Calu3 (cell line): Measurements from ENCODE around the gene KCNQ5. TPM values are rescaled to one million over a fixed set of nuclear protein-coding genes. Genes with fewer than 3 reads are reported as not detected.
"Not testable (repeated sequence)": the region's sequence is repeated elsewhere in the genome, so short reads cannot be mapped to it uniquely, and the experiment has no call there.

Experiments used
- BruUV-seq: library from RNA; stranded (reverse); fragments of 400-500 nt; replicated peaks from 2 replicates; lab custom pipeline; 2021; lab: Mats Ljungman, UMichigan
- CTCF ChIA-PET: fragments of 300-600 bp; sonication (Branson Sonifier 250); formaldehyde crosslinking; loops from one replicate; lab custom pipeline; 2022; ENCODE audit warnings: antibody characterized with exemption; lab: Charles Lee
- DNase-seq: peaks from one replicate; pipeline ENCODE4 v3.0.0; 2022
- H3K27ac Mint-ChIP-seq: one replicate; pipeline ENCODE4 v1.8.0; 2022; ENCODE audit warnings: mixed read lengths; ENCODE audit not compliant: unreplicated experiment
- H3K27me3 Mint-ChIP-seq: one replicate; pipeline ENCODE4 v1.8.0; 2022; ENCODE audit warnings: mixed read lengths; ENCODE audit not compliant: unreplicated experiment
- H3K36me3 Mint-ChIP-seq: one replicate; pipeline ENCODE4 v1.8.0; 2022; ENCODE audit warnings: mild to moderate bottlenecking, moderate library complexity, mixed read lengths; ENCODE audit not compliant: insufficient read depth, unreplicated experiment
- H3K4me1 Mint-ChIP-seq: one replicate; pipeline ENCODE4 v1.8.0; 2022; ENCODE audit warnings: mild to moderate bottlenecking, low read depth, mixed read lengths; ENCODE audit not compliant: unreplicated experiment
- H3K4me3 Mint-ChIP-seq: one replicate; pipeline ENCODE4 v1.8.0; 2022; ENCODE audit warnings: mild to moderate bottlenecking, low read depth, moderate library complexity, mixed read lengths; ENCODE audit not compliant: unreplicated experiment
- H3K9me3 Mint-ChIP-seq: one replicate; pipeline ENCODE4 v1.8.0; 2022; ENCODE audit warnings: low read depth, mixed read lengths; ENCODE audit not compliant: unreplicated experiment
- intact Hi-C: fragments of 100-400 bp; cut with micrococcal nuclease; formaldehyde crosslinking; loops from one replicate; pipeline ENCODE4 v1.10.0; 2022; ENCODE audit not compliant: unreplicated experiment
- total RNA-seq: library from RNA; stranded (reverse); gene quantifications from 2 replicates; pipeline ENCODE4 v1.2.3, GENCODE V29; 2022
- TF ChIP-seq, protein P1 (sequence below): fragments of 200-600 bp; IDR thresholded peaks from one replicate; pipeline ENCODE4 v1.8.0; 2022; ENCODE audit warnings: antibody characterized with exemption; ENCODE audit not compliant: unreplicated experiment

KCNQ5 gene
- total RNA-seq, 1 experiment from 2014 or later, result not detected

DNA sequence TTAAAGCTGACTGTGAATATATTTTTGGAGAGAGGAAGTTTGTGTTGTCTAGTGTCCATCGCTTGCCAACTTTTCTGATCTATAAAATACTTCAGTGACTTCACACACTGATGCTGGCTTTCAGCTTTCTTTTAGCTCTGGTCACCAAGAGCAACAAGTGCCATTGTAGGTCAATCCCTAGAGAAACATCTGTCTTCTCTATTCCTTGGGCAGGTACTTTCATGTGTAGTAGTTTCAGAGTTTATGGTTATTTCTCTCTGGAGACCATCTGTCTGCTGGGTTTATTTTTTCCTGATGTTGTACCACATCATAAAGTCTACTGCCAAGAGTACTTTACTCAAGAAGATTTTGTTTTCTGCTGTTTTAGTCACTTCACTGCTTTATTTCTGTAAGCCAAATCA is 353.5 kb downstream of the KCNQ5 start:
- no peaks in the 10 kb centered on the region for H3K9me3 Mint-ChIP-seq
- H3K27ac Mint-ChIP-seq, result no peak overlapping the region
- no peak overlapping the region for H3K4me3 Mint-ChIP-seq
- H3K4me1 Mint-ChIP-seq, result no peaks in the 10 kb centered on the region
- H3K36me3 Mint-ChIP-seq, result no peaks in the 10 kb centered on the region
- intact Hi-C loops, result no loop called here
- H3K27me3 Mint-ChIP-seq, result no peaks in the 10 kb centered on the region
- BruUV-seq, result no TSS peak
- DNase-seq, result no peak
- TF ChIP-seq, protein P1, sequence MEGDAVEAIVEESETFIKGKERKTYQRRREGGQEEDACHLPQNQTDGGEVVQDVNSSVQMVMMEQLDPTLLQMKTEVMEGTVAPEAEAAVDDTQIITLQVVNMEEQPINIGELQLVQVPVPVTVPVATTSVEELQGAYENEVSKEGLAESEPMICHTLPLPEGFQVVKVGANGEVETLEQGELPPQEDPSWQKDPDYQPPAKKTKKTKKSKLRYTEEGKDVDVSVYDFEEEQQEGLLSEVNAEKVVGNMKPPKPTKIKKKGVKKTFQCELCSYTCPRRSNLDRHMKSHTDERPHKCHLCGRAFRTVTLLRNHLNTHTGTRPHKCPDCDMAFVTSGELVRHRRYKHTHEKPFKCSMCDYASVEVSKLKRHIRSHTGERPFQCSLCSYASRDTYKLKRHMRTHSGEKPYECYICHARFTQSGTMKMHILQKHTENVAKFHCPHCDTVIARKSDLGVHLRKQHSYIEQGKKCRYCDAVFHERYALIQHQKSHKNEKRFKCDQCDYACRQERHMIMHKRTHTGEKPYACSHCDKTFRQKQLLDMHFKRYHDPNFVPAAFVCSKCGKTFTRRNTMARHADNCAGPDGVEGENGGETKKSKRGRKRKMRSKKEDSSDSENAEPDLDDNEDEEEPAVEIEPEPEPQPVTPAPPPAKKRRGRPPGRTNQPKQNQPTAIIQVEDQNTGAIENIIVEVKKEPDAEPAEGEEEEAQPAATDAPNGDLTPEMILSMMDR, result no peak
- CTCF ChIA-PET, result no interaction called here

DNA sequence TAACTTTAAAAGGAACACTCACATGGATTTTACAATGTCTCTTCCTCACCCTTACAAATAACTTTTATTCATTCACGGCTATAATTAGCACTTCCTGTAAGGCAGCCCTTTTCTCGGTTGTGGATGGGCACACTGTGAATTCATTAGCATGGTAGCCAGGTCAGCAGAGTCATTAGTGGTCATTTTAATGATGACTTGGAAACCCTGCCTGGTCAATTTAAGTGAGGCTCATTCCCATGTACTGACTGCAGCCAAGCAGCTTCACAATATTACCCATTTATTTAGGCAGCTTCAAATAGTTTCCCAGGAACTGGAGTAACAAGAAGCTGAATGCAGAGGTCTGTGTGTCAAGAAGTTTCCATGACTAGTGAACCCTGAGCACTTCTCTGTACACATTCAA is 354.6 kb downstream of the KCNQ5 start:
- no peak for DNase-seq
- H3K4me3 Mint-ChIP-seq, result no peak overlapping the region
- TF ChIP-seq, protein P1, result no peak
- no peaks in the 10 kb centered on the region for H3K27me3 Mint-ChIP-seq
- intact Hi-C loops, result no loop called here
- no peaks in the 10 kb centered on the region for H3K36me3 Mint-ChIP-seq
- no peak overlapping the region for H3K27ac Mint-ChIP-seq
- CTCF ChIA-PET, result no interaction called here
- no TSS peak for BruUV-seq
- H3K9me3 Mint-ChIP-seq, result no peaks in the 10 kb centered on the region
- no peaks in the 10 kb centered on the region for H3K4me1 Mint-ChIP-seq

DNA sequence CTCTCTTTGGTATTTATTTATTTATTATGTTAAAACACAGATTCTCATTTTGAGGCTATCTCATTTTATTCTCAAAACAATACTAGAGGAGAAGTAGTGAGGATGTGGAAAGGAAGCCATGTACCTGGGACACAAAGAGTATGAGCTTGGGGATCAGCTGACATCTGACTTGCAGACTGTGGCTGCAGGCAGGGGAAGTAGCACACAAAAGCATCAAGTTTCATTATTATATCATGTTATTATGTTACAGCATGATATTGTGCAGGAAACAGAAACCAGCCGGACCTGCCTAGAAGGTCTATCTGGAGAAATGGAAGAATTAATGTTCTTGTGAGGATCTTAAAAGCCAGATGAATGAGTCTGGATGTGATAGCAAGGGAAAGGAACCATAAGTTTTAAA is 355.2 kb downstream of the KCNQ5 start:
- Mint-ChIP-seq H3K36me3 (no peaks in the 10 kb centered on the region), H3K4me3 (no peak overlapping the region), H3K4me1 (no peaks in the 10 kb centered on the region), H3K27me3 (no peaks in the 10 kb centered on the region), H3K9me3 (no peaks in the 10 kb centered on the region), H3K27ac (no peak overlapping the region)
- no TSS peak for BruUV-seq
- intact Hi-C loops, result no loop called here
- DNase-seq, result no peak
- TF ChIP-seq, protein P1, result no peak
- CTCF ChIA-PET, result no interaction called here

DNA sequence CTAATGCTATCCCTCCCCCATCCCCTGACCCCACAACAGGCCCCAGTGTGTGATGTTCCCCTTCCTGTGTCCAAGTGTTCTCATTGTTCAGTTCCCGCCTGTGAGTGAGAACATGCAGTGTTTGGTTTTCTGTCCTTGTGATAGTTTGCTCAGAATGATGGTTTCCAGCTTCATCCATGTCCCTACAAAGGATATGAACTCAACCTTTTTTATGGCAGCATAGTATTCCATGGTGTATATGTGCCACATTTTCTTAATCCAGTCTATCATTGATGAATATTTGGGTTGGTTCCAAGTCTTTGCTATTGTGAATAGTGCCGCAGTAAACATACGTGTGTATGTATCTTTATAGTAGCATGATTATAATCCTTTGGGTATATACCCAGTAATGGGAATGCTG is 356.9 kb downstream of the KCNQ5 start:
- CTCF ChIA-PET, H3K4me3 Mint-ChIP-seq, H3K36me3 Mint-ChIP-seq, H3K27me3 Mint-ChIP-seq, H3K4me1 Mint-ChIP-seq, H3K27ac Mint-ChIP-seq, intact Hi-C loops, BruUV-seq, H3K9me3 Mint-ChIP-seq, DNase-seq: not testable (repeated sequence)

DNA sequence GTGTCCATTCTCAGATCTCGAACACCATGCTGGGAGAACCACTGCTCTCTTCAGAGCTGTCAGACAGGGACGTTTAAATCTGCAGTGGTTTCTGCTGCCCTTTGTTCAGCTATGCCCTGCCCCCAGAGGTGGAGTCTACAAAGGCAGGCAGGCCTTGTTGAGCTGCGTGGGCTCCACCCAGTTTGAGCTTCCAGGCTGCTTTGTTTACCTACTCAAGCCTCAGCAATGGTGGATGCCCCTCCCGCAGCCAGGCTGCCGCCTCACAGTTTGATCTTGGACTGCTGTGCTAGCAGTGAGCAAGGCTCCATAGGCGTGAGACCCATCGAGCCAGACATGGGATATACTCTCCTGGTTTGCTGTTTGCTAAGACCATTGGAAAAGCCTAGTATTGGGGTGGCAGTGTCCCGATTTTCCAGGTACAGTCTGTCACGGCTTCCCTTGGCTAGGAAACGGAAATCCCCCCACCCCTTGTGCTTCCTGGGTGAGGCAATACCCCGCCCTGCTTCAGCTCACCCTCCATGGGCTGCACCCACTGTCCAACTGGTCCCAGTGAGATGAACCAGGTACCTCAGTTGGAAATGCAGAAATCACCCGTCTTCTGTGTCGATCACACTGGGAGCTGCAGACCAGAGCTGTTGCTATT is 362.4 kb downstream of the KCNQ5 start:
- BruUV-seq, H3K4me1 Mint-ChIP-seq, H3K36me3 Mint-ChIP-seq, intact Hi-C loops, H3K4me3 Mint-ChIP-seq, CTCF ChIA-PET, DNase-seq, H3K27me3 Mint-ChIP-seq, H3K27ac Mint-ChIP-seq: not testable (repeated sequence)
- peaks cover 13% of the 10 kb centered on the region for H3K9me3 Mint-ChIP-seq
